Duodenal mucosa (tissue), 2 donors: ENCODE measurements around the gene PRMT2.

Experiments used
- H3K27ac ChIP-seq: one replicate; pipeline ENCODE4 v1.7.0; 2013; ENCODE audit warnings: low read depth, low read length
- H3K27me3 ChIP-seq, 2 donors: one replicate each; pipeline ENCODE4 v1.7.0; 2013; ENCODE audit warnings: low read length in 2 of 2, control low read depth in 1 of 2; ENCODE audit not compliant: insufficient read depth in 2 of 2, control insufficient read depth in 1 of 2
- H3K36me3 ChIP-seq, 2 donors: one replicate each; pipeline ENCODE4 v1.7.0; 2013; ENCODE audit warnings: low read length in 2 of 2, control low read depth in 1 of 2; ENCODE audit not compliant: insufficient read depth in 2 of 2, control insufficient read depth in 1 of 2
- H3K4me1 ChIP-seq, 2 donors: one replicate each; pipeline ENCODE4 v1.7.0; 2013; ENCODE audit warnings: low read length in 2 of 2, control low read depth in 1 of 2; ENCODE audit not compliant: insufficient read depth in 2 of 2, control insufficient read depth in 1 of 2
- H3K4me3 ChIP-seq, 2 donors: one replicate each; pipeline ENCODE4 v1.7.0; 2013; ENCODE audit warnings: low read length in 2 of 2, low read depth in 1 of 2
- H3K9ac ChIP-seq, 2 donors: one replicate each; pipeline ENCODE4 v1.7.0; 2013; ENCODE audit warnings: low read length in 2 of 2, low read depth in 1 of 2
- H3K9me3 ChIP-seq, 2 donors: one replicate each; pipeline ENCODE4 v1.7.0; 2013; ENCODE audit warnings: low read length in 2 of 2, control low read depth in 1 of 2; ENCODE audit not compliant: control insufficient read depth in 1 of 2

The PRMT2 gene

GRCh38 chr21:46635324-46636180 lies at the start of gene PRMT2:
TSS of gene PRMT2 (plus strand) at chr21:46635674. CDS start at chr21:46636952, 1,278 bp downstream.
- H3K4me3 ChIP-seq: peak within 1 kb of the TSS; percentile 89 to 99
- peak within 1 kb of the TSS; percentile 99 for H3K27ac ChIP-seq
- H3K9me3 ChIP-seq: no peaks in the 10 kb centered on the region
- H3K27me3 ChIP-seq: no peaks in the 10 kb centered on the region
- peaks cover 18 to 24% of the 10 kb centered on the region in 2 donors for H3K4me1 ChIP-seq
- H3K9ac ChIP-seq: peak within 1 kb of the TSS; percentile 96 to 100
- H3K36me3 ChIP-seq: peaks cover 0 to 3% of the 10 kb centered on the region in 2 donors

- H3K9me3 ChIP-seq: peaks cover 0 to 13% of the 10 kb centered on the region in 2 donors
- H3K36me3 ChIP-seq: no peaks in the 10 kb centered on the region
- H3K4me1 ChIP-seq: no peaks in the 10 kb centered on the region
- no peak overlapping the region for H3K9ac ChIP-seq
- H3K4me3 ChIP-seq: no peak overlapping the region
- no peaks in the 10 kb centered on the region for H3K27me3 ChIP-seq
- no peak overlapping the region for H3K27ac ChIP-seq
These were observed 41.2 kb upstream of the PRMT2 start for GRCh38 chr21:46594276-46594675.

GRCh38 chr21:46596201-46596600 lies 39.3 kb upstream of the PRMT2 start:
- Histone ChIP-seq H3K36me3 (no peaks in the 10 kb centered on the region), H3K4me3 (no peak overlapping the region), H3K27me3 (no peaks in the 10 kb centered on the region), H3K9ac (no peak overlapping the region), H3K4me1 (no peaks in the 10 kb centered on the region), H3K27ac (no peak overlapping the region), H3K9me3 (peaks cover 0 to 7% of the 10 kb centered on the region in 2 donors)

- no peak overlapping the region for H3K9ac ChIP-seq
- no peaks in the 10 kb centered on the region for H3K4me1 ChIP-seq
- H3K4me3 ChIP-seq: no peak overlapping the region
- peaks cover 0 to 7% of the 10 kb centered on the region in 2 donors for H3K9me3 ChIP-seq
- H3K27me3 ChIP-seq: no peaks in the 10 kb centered on the region
- H3K36me3 ChIP-seq: no peaks in the 10 kb centered on the region
- H3K27ac ChIP-seq: no peak overlapping the region
These were observed 38.4 kb upstream of the PRMT2 start for GRCh38 chr21:46597031-46597430.

- no peak overlapping the region for H3K27ac ChIP-seq
- H3K36me3 ChIP-seq: no peaks in the 10 kb centered on the region
- H3K27me3 ChIP-seq: no peaks in the 10 kb centered on the region
- no peak overlapping the region for H3K4me3 ChIP-seq
- H3K9ac ChIP-seq: no peak overlapping the region
- H3K9me3 ChIP-seq: peaks cover 0 to 7% of the 10 kb centered on the region in 2 donors
- no peaks in the 10 kb centered on the region for H3K4me1 ChIP-seq
These were observed 37.6 kb upstream of the PRMT2 start for GRCh38 chr21:46597896-46598343.

- H3K27me3 ChIP-seq: no peaks in the 10 kb centered on the region
- H3K36me3 ChIP-seq: no peaks in the 10 kb centered on the region
- H3K27ac ChIP-seq: no peak overlapping the region
- H3K9me3 ChIP-seq: peaks cover 0 to 7% of the 10 kb centered on the region in 2 donors
- no peak overlapping the region for H3K9ac ChIP-seq
- no peaks in the 10 kb centered on the region for H3K4me1 ChIP-seq
- no peak overlapping the region for H3K4me3 ChIP-seq
These were observed 36.6 kb upstream of the PRMT2 start for GRCh38 chr21:46598581-46599572.

- H3K4me1 ChIP-seq: peaks cover 0 to 3% of the 10 kb centered on the region in 2 donors
- H3K9me3 ChIP-seq: no peaks in the 10 kb centered on the region
- H3K27me3 ChIP-seq: no peaks in the 10 kb centered on the region
- H3K36me3 ChIP-seq: no peaks in the 10 kb centered on the region
- no peak overlapping the region for H3K4me3 ChIP-seq
- no peak overlapping the region for H3K9ac ChIP-seq
- no peak overlapping the region for H3K27ac ChIP-seq
These were observed 35.2 kb upstream of the PRMT2 start for GRCh38 chr21:46600305-46600704.

GRCh38 chr21:46600978-46601377 lies 34.5 kb upstream of the PRMT2 start:
- no peak overlapping the region for H3K27ac ChIP-seq
- no peaks in the 10 kb centered on the region for H3K27me3 ChIP-seq
- no peaks in the 10 kb centered on the region for H3K36me3 ChIP-seq
- H3K9me3 ChIP-seq: no peaks in the 10 kb centered on the region
- H3K4me1 ChIP-seq: peaks cover 0 to 7% of the 10 kb centered on the region in 2 donors
- no peak overlapping the region for H3K4me3 ChIP-seq
- no peak overlapping the region for H3K9ac ChIP-seq

GRCh38 chr21:46603228-46603627 lies 32.2 kb upstream of the PRMT2 start:
- Histone ChIP-seq H3K36me3 (no peaks in the 10 kb centered on the region), H3K4me3 (no peak overlapping the region), H3K27me3 (no peaks in the 10 kb centered on the region), H3K4me1 (peaks cover 7 to 15% of the 10 kb centered on the region in 2 donors), H3K9me3 (no peaks in the 10 kb centered on the region), H3K9ac (no peak overlapping the region), H3K27ac (no peak overlapping the region)
